Endothelial cell of umbilical vein (primary cell): ENCODE data around the gene ZNF174. TPM values are rescaled to one million over a fixed set of nuclear protein-coding genes. Genes with fewer than 3 reads are reported as not detected.
A peak's percentile ranks its signal among the peaks of the same experiment; 100 is the strongest.

Experiments
- BruUV-seq: library from RNA; stranded (reverse); fragments of 400-500 nt; replicated peaks from 2 replicates; lab custom pipeline; 2021; lab: Mats Ljungman, UMichigan
- CTCF ChIA-PET: fragments of 300-600, 350-600 bp; sonication (Branson Sonifier 250); formaldehyde crosslinking; loops from one replicate; lab custom pipeline; 2021; ENCODE audit warnings: antibody characterized with exemption, inconsistent platforms; lab: Charles Lee
- POLR2A ChIA-PET: fragments of 300-600, 350-600 bp; sonication (Branson Sonifier 250); formaldehyde crosslinking; loops from one replicate; lab custom pipeline; 2021; ENCODE audit warnings: antibody characterized with exemption, inconsistent platforms; lab: Charles Lee
- DNase-seq: peaks from one replicate; pipeline ENCODE4 v3.0.0-alpha.2; 2011; ENCODE audit warnings: low read depth, low spot score
- FAIRE-seq: peaks from 2 replicates; lab custom pipeline; 2011; peaks lifted over from hg19 to GRCh38; lab: Jason Lieb, UNC
- H2AFZ ChIP-seq: 2 replicates; pipeline ENCODE4 v1.6.0; 2012; ENCODE audit warnings: low read depth, low read length, control low read depth, inconsistent platforms
- H3K27ac ChIP-seq: 2 replicates; pipeline ENCODE4 v1.5.1; 2011; ENCODE audit warnings: low read depth, mild to moderate bottlenecking, control low read depth, low read length, moderate library complexity; ENCODE audit not compliant: insufficient read depth
- H3K27me3 ChIP-seq, 2 experiments: 2 replicates each; pipeline versions ENCODE4 v1.6.0 to v1.6.1; 2011; ENCODE audit warnings: low read length in 2 of 2, mixed read lengths in 1 of 2; ENCODE audit not compliant: control insufficient read depth in 2 of 2, insufficient read depth in 2 of 2
- H3K36me3 ChIP-seq, 2 experiments: 2 replicates in 1 of 2; 3 replicates in 1 of 2; pipeline ENCODE4 v1.5.1; 2011; ENCODE audit warnings: low read length in 2 of 2, mild to moderate bottlenecking in 1 of 2, moderate library complexity in 1 of 2; ENCODE audit not compliant: control insufficient read depth in 2 of 2, insufficient read depth in 2 of 2; ENCODE audit errors: extremely low read depth in 1 of 2
- H3K4me1 ChIP-seq: 3 replicates; pipeline ENCODE4 v1.5.1; 2011; ENCODE audit warnings: mild to moderate bottlenecking, low read length; ENCODE audit not compliant: control insufficient read depth, insufficient read depth; ENCODE audit errors: extremely low read depth
- H3K4me2 ChIP-seq: 2 replicates; pipeline ENCODE4 v1.6.1; 2011; ENCODE audit warnings: low read length, control low read depth, mixed read lengths; ENCODE audit not compliant: insufficient read depth
- H3K4me3 ChIP-seq, 3 experiments: fragments of 200-600 bp in 1 of 3; sonication (generic), shearing (Covaris generic) in 1 of 3; replicated peaks in 1 of 3; 2 replicates each; pipeline ENCODE4 v1.5.1; 2011 to 2016; ENCODE audit warnings: control low read depth in 3 of 3, low read length in 3 of 3, mild to moderate bottlenecking in 2 of 3, inconsistent platforms in 1 of 3, low read depth in 1 of 3, moderate library complexity in 1 of 3; ENCODE audit not compliant: insufficient read depth in 1 of 3
- H3K79me2 ChIP-seq: 2 replicates; pipeline ENCODE4 v1.6.0; 2012; ENCODE audit warnings: low read length, inconsistent platforms; ENCODE audit not compliant: control insufficient read depth, insufficient read depth
- H3K9ac ChIP-seq: replicated peaks from 2 replicates; pipeline ENCODE3; 2011; ENCODE audit warnings: low read length, control low read depth; ENCODE audit not compliant: insufficient read depth; ENCODE audit errors: extremely low read depth
- H3K9me1 ChIP-seq: replicated peaks from 3 replicates; pipeline ENCODE4 v1.6.0; 2011; ENCODE audit warnings: mild to moderate bottlenecking, low read length; ENCODE audit not compliant: control insufficient read depth, insufficient read depth; ENCODE audit errors: extremely low read depth
- H3K9me3 ChIP-seq: replicated peaks from 2 replicates; pipeline ENCODE4 v1.5.1; 2012; ENCODE audit warnings: low read length, inconsistent platforms; ENCODE audit not compliant: control insufficient read depth, insufficient read depth
- H4K20me1 ChIP-seq: replicated peaks from 2 replicates; pipeline ENCODE3; 2011; ENCODE audit warnings: mild to moderate bottlenecking, low read length; ENCODE audit not compliant: control insufficient read depth, insufficient read depth; ENCODE audit errors: extremely low read depth
- FOS ChIP-seq: IDR thresholded peaks from 2 replicates; pipeline ENCODE4 v1.6.1; 2011; ENCODE audit warnings: mild to moderate bottlenecking, low read length, moderate library complexity, borderline replicate concordance; ENCODE audit not compliant: insufficient read depth
- JUN ChIP-seq: IDR thresholded peaks from 2 replicates; pipeline ENCODE4 v1.6.1; 2011; ENCODE audit warnings: borderline replicate concordance, low read depth; ENCODE audit not compliant: insufficient read length, insufficient read depth
- POLR2A ChIP-seq: IDR thresholded peaks from 2 replicates; pipeline ENCODE4 v1.6.1; 2012; ENCODE audit warnings: low read depth, mild to moderate bottlenecking, control low read depth, low read length
- POLR2AphosphoS5 ChIP-seq: IDR thresholded peaks from 2 replicates; pipeline ENCODE4 v1.6.1; 2012; ENCODE audit warnings: low read depth, mild to moderate bottlenecking, control low read depth, low read length, moderate library complexity; ENCODE audit not compliant: insufficient read depth
- dilution Hi-C: fragments of 300-500 bp; cut with MboI; formaldehyde crosslinking; loops from one replicate; pipeline ENCODE4 v1.15.0; 2019; ENCODE audit warnings: low sequenced_read_pairs; ENCODE audit not compliant: extremely low pct_ligation_motif_present
- intact Hi-C: fragments of 100-400 bp; cut with micrococcal nuclease; formaldehyde crosslinking; loops from one replicate; pipeline ENCODE4 v1.10.0; 2022
- polyA plus RNA-seq, 4 experiments: library from polyadenylated mRNA; depleted of rRNA in 3 of 4; stranded (reverse) in 3 of 4; unstranded in 1 of 4; fragments of >200 nt; gene quantifications; 2 replicates each; pipeline versions ENCODE4 v1.2.1 to v1.2.3, GENCODE V29; 2011 to 2012; ENCODE audit warnings: missing spikeins in 1 of 4
- total RNA-seq: library from RNA; stranded (reverse); gene quantifications from 2 replicates; pipeline ENCODE4 v1.2.3, GENCODE V29; 2021
- TF ChIP-seq, protein P1 (sequence below): IDR thresholded peaks from 2 replicates; pipeline ENCODE4 v1.6.1; 2011; ENCODE audit not compliant: insufficient read depth, insufficient read length

ZNF174 gene
- total and polyA plus RNA-seq, 2 donors (not counting 3 experiments of a cell fraction or from before 2014, with no cell fraction given), result 7.1 to 9.1 TPM

- TSS peak; percentile 79 for BruUV-seq
- Histone ChIP-seq H3K9me1 (no peaks in the 10 kb centered on the region), H3K27me3 (no peaks in the 10 kb centered on the region), H4K20me1 (no peaks in the 10 kb centered on the region), H3K9ac (peak within 1 kb of the TSS; percentile 96), H2AFZ (peak within 1 kb of the TSS; percentile 50), H3K27ac (peak within 1 kb of the TSS; percentile 92), H3K4me3 (peak within 1 kb of the TSS; percentile 57 to 78 (median 69)), H3K79me2 (peaks cover 18% of the 10 kb centered on the region), H3K4me1 (peaks cover 3% of the 10 kb centered on the region), H3K36me3 (no peaks in the 10 kb centered on the region), H3K4me2 (peak within 1 kb of the TSS; percentile 86), H3K9me3 (no peaks in the 10 kb centered on the region)
- DNase-seq (peak; percentile 90), FAIRE-seq (peak; percentile 87)
- ChIA-PET POLR2A (interaction anchor here (0.6 to 1.4 kb wide), 5 partner anchors 14 to 153 kb away, joined by 3 to 6 read pairs (median 5); partner anchors contain the start of genes ZNF174 and ZSCAN32), CTCF (interaction anchor here (1.0 to 2.9 kb wide), 4 partner anchors 14 to 412 kb away, joined by 3 to 16 read pairs (median 6); partner anchors contain the start of gene CLUAP1)
- intact Hi-C loops, result loop anchor here (2.0 kb wide), 1 partner anchor 43 kb away; the partner anchor contains the start of genes ZNF174 and ZSCAN32
- dilution Hi-C loops, result no loop called here
- no peak for TF ChIP-seq FOS
- peak; percentile 23 for TF ChIP-seq POLR2AphosphoS5
- no peak for TF ChIP-seq JUN
- TF ChIP-seq, protein P1, sequence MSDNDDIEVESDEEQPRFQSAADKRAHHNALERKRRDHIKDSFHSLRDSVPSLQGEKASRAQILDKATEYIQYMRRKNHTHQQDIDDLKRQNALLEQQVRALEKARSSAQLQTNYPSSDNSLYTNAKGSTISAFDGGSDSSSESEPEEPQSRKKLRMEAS, result no peak
- TF ChIP-seq POLR2A, result no peak
Observed at GRCh38 chr16:3443108-3444031, 42.4 kb downstream of the ZNF174 start, which contains the start of the genes NAA60 and ZNF597. Gene NAA60, plus strand, starts transcription at chr16:3443680. Its CDS starts 32,548 bp downstream, at chr16:3476228. Gene ZNF597, minus strand, starts transcription at chr16:3443504. Its CDS starts 351 bp downstream, at chr16:3443153.
